Kidney tubule cell (primary cell): ENCODE measurements around the gene CACNA1C.

Experiments used
- DNase-seq: peaks from one replicate; pipeline ENCODE4 v3.0.0-alpha.2; 2018; ENCODE audit warnings: low spot score

The CACNA1C gene

GRCh38 chr12:2520722-2521246, 468.0 kb downstream of the CACNA1C start:
- no peak for DNase-seq

- no peak for DNase-seq
Observed at GRCh38 chr12:2523317-2523716, 470.5 kb downstream of the CACNA1C start.

DNA sequence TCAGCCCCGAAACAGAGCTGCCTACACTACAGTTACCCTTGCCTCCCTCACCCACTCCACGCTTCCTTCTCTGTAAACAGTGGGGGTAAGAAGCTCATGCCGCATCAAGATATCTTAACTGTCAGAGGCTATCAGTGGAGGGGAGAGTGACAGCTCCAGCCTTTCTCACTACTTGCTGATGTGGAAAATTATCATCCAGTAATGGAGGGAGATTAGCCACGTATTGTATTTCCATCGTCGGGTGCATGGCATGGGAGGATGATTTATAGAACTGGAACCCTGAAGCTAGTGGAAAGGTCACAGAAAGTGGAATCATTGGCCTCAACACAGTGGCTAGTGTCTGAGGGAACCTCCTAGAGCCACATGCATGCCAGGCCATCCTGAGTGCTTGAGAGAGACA, 471.1 kb downstream of the CACNA1C start:
- no peak for DNase-seq

DNA sequence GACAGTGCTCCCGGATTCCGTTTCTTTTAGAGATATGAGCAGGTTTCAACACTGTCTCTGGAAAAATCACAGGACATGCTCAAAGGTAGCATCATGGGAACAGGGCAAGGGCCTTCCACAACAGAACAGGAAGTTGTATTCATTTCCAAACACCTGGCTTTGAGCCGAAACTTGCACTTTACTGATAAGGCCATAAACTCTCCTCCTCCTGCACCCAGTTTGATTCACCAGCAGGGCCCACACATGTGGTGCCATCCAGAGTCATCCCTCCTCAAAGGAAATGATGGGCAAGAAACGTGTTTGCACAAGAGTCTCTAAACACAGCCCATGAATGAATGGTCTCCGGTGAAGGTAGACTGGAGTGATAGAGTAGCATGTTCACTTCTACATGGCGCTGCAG, 473.6 kb downstream of the CACNA1C start:
- DNase-seq: no peak

GRCh38 chr12:2528001-2528400, 475.2 kb downstream of the CACNA1C start:
- no peak for DNase-seq

DNA sequence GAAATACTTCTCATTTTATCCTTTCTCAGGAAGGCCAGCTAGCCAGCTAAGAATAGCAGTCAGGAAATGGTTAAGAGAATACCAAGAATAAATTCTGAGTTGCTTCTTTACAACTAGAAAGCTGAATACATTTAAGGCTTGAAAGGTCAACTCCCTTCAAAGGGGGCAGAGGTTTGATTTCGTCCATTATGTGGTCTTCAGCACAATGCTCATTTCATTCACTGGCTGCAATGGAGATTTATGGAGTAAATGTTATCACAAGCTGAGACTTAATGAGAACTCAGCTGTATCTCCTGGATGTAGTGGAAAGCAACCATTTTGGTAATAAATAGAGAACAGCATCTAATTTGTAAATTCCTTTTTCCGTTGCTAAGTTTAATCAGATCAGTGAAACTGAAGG, 477.0 kb downstream of the CACNA1C start:
- no peak for DNase-seq

GRCh38 chr12:2531371-2531770, 478.6 kb downstream of the CACNA1C start:
- no peak for DNase-seq

DNA sequence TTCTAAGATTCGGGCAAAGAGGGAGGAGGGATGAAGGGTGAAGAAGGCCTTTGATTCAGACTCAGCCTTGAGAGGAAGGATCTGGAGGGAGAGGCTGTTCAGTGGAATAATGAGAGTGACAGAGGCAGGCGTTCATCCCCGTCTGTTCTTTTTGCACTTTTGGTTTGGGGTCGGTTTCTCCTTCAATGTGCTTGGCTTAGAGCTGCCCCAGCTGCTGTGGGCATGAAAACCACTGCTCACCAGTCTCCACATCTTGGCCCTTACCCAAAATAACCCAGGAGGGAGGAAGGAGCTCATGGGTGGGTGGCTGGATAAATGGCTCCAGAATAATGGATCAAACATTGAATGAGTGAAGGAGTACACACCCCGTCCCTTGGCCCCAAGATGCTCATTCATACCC, 480.2 kb downstream of the CACNA1C start:
- DNase-seq: no peak

DNA sequence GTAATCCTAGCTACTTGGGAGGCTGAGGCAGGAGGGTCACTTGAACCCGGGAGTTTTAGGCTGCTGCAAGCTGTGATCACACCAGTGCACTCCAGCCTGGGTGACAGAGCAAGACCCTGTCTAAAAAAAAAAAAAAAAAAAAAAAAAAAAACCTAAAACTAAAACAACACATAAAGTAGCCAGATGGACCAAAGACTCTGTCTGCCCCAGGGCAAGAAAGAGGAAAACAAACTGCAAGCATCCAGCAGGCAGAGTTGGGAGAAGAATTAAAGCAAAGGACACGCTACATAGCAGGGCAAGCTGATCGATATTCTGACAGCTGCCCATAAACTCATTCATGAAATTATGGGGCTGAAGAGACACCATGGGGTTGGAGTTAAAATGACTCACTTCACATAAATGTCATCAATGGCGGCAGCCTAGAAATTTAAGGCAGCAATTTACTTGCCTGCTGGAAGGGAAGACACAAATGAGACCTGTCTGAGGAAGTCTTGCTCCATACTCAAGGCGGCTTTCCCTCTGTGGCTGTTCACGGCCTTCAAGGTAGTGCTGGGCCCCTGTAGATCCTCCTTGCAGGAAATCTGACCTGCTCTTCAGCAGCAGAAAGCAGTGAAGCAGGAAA, 482.9 kb downstream of the CACNA1C start:
- no peak for DNase-seq

GRCh38 chr12:2536724-2537123, 483.9 kb downstream of the CACNA1C start:
- DNase-seq: no peak

- DNase-seq: peak; percentile 3
Observed at GRCh38 chr12:2537868-2538541, 485.2 kb downstream of the CACNA1C start.

DNA sequence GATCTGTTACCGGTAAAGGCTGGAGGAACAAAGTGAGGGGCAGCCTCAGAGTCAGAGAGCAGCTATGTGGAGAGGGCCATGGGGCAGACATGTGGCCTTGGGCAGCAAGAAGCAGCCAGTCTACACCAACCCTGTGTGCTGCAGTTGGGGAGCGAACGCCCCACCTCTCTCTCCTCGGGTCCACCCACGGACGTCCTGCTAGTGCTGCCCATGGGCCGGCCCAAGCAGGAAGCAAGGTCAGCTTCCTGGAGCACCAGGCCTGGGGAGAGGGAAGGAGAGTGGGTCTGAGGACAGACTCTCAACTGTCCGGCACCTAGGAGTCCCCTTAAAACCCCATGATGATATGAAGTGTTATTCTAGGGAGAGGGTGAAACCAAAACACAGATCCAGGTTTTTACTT, 487.2 kb downstream of the CACNA1C start:
- DNase-seq: no peak

- DNase-seq: no peak
Observed at GRCh38 chr12:2540535-2540941, 487.8 kb downstream of the CACNA1C start.

DNA sequence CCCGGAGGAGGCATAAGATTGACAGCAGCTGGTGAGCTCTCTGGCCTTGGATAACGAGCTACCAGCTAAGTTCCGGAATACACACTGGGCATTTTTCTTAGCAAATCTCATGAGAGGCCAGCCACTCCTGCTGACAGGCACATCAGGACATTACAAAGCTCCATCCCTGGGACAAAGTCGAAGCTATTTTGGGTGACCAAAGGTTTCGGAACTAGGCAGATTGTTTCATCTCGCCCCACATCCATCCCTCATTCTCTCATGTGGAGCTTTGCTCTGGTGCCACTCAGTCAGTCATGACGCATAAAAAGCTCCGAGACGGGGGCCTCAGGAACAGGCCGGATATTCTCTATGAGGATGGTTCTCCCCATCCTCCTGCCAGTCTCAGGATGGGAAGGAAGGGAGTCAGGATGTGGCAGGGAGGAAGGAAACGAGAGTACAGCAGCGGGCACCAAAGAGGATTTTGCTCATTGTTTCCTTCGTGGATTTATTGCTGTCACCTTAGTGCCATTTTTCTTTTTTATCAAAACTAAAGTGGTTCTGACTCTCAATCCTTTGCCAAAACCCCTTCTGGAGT, 488.9 kb downstream of the CACNA1C start:
- DNase-seq: no peak

DNA sequence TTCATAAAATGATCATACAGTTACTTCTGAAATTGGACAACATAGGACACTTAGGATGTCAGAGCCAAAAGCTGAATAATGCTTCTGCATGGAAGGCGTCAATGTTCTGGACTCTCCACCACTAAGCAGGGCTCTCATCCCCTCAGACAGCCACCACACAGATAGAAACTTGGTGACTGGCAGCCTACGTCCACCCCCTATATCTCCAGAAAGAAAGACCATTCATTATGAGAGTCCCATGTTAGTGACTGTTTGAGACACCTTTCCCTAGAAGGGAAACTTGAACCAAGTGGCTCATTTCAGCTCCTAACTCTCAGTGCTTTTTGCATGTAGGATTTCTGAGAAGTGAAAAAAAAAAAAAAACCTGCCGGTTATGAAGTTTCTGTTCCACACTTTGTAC, 491.0 kb downstream of the CACNA1C start:
- DNase-seq: no peak

DNA sequence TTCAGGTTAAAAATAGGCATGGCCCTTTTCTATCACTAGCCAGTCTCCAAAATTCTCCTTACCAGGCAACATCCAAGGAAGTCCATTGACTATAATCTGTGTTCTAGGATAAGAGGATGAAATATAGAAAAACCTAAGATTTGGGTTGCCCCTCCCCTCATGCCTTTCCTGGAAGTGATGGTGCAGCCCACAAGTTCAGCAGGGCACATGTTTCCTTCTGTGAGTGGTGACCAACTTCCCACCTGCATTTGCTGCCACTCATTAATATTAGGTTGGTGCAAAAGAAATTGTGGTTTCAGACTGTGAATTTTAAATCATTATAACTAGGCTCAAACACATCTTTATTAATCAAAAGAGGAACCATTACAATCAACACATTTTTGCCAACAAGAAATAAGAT, 491.4 kb downstream of the CACNA1C start:
- DNase-seq: no peak

DNA sequence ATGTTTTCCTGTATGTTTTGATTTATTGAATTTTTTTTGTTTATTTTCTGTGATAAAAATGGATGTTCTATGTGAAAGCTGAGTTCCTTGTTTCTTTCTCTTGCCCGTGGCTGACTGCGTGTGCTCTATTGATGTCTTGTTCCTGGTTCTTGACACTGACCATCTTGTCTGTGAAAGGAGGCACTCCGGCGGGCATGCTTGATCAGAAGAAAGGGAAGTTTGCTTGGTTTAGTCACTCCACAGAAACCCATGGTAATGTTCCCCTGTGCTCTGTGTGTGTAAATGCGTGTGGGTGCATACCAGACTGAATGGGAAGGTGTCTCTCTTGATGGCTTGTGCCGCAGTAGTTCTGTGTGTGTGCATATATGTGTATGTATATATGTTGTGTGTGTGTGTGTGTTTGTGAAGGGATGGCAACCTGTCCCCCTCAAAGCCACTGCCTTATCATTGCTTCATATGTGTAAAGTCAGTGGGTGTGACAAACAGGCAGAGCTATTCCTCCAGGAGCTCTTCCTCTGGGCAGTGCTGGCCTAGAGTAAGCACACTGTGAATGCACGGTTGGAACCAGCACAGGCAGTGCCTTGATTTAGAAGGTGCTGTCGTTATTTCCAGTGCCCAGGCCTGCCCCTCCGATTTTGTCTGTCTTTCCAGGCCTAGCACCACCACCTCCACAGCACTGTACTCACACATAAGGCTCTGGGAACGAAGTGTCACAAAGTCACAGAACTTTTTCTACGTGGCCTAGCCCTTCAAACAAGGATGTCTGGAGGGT, 494.7 kb downstream of the CACNA1C start:
- DNase-seq: no peak

DNA sequence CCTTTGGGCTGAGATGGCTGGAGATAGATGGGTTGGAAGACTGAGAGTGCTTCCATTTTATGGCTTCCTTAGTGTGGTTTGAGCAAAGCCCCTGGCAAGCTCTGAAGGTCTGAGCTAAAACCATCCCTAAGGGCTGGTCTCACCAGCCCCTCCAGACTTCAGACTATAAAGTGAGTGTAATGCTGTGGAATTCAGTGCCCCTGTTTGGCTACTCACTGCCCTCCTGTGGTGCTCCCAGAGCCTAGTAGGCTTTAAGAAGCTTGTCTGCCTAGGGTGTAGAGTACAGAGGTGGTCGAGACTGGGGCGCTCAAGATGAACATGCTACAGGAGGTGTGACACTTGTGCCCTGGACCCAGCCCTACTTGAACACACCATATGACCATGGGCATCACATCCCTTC, 495.3 kb downstream of the CACNA1C start:
- no peak for DNase-seq

DNA sequence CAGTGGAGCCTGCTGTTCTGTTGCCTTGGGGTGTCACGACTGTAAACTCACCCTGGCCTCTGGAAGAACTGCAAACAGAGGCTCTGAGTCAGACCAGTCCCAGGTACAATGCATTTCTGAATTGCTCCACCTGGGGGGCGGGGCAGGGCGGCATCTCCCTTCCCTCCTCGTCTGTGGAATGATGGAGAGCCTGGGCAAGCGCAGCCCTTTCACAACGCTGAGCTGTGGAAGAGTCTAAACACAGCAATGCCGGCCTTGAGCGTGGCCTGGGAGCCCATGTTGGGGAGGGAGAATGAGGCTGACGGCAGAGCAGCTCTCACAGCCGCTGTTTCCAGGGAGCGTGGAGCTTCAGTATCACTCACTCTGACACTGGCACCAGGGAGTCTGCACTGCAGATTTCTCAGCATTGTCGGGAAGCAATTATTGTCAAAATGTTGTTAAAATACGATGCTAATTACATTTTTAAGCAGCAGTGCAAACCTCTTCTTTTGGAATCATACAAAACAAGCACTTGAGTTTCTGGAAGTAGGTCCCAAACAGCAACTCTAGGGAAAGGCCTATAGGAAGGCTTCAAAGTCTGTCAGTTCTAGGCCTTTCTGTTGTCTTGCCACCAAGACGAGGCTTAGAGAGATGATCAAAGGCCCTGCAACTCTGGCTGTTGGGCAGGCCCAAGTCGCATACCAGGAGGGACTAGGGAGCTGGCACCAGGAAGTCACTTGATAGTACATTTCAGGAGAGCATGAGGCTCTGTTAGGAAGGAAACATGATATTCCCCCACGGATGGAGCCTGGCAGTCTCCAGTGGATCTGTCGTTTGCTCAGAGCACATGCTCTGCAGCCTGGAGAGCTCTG, 498.0 kb downstream of the CACNA1C start:
- no peak for DNase-seq

DNA sequence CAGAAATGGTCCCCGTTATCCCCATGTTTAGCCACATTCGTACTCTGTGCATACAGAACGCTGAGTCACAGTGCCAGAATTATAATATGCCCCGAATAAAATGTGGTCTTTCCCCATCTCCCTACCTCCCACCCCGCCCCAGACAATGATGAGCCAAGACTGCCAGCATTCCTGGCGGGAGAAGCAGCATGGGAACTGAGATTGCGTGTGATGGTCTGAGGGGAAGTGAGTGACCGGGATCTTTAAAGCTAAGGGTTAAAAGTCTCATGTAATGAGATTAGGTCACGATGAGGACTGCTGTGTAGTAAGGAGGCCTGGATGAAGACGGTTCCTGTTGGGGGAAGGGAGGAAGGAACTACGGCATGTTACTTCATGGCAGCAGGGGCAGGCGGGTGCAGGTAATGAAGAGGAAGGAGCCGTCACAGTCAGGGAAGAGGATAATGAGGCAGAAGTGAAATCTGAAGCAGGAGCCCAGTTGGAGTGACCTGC, 498.7 kb downstream of the CACNA1C start:
- no peak for DNase-seq

DNA sequence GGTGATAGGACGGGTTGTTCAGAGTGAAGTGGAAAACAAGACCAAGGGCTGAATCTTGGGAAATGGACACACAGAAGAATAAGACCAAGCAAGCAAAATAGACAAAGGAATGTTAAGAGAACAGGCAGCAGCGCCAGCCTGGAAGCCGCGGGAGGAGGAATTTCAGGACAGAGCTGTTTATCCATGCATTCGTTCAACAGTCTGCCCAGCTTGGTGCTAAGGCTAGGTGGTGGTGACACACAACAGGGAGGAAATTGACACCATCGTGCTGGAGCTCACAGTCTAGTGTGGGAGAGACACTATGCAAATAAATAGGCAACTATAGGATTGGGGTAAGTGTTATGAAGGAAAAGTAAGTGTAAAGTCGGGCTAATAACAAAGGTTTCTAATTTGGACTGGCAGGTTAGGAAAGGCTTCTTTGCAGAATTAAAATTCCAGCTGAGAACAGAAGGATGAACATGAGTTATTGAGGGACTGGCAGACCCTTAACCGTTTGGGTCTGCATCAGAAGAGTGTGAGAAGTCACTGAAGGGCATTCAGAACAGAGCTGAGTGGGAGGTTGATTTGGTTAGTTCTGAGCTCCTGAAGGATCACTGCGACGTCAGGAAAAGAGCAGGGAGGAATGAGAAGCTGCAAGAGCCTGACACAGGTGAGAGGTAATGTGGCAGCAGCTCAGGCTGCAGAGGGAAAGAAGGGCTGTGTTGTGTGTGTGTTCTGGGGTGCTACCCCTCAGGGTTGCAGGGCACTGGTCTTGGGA, 499.4 kb downstream of the CACNA1C start:
- DNase-seq: no peak
